RWPE1 (cell line): Measurements from ENCODE around the gene HTR3E.

Source experiments
- CTCF ChIA-PET: fragments of 350-600 bp; sonication (Branson Sonifier 250); formaldehyde crosslinking; extraction: SDS; loops from one replicate; lab custom pipeline; 2021; lab: Yijun Ruan, JAX
- POLR2A ChIA-PET: fragments of 400-600 bp; formaldehyde crosslinking; extraction: SDS; loops from one replicate; lab custom pipeline; 2020; ENCODE audit warnings: antibody characterized with exemption; ENCODE audit not compliant: low non-redundant PET; lab: Yijun Ruan, JAX
- DNase-seq: peaks from one replicate; pipeline ENCODE4 v3.0.0; 2012; ENCODE audit warnings: low spot score
- H3K27ac ChIP-seq: fragments of 450-650 bp; 2 replicates; pipeline ENCODE4 v1.5.1; 2017
- CTCF ChIP-seq: fragments of 450-650 bp; conservative IDR thresholded peaks from 2 replicates; pipeline ENCODE4 v1.5.1; 2017; ENCODE audit warnings: low read depth, mild to moderate bottlenecking

HTR3E gene

DNA sequence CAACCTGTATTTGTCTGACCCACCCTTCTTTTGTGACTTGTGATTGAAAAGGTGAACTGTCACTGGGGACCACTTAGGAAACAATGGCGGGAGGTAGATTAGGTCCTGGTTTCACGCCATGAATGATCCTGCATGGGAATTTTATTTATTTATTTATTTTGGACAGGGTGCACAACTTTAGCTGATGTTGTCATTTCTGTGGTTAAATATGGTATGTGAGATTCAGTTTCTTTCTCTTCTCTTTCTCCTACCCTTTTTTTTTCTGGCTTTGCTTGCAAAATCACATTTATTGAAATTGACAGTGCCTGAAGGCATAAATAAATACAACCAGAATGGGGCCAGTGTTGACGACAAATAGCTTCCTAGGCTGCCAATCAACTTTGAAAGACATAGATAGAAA lies 18.0 kb upstream of the HTR3E start:
- no peak for TF ChIP-seq CTCF
- no peak overlapping the region for H3K27ac ChIP-seq
- DNase-seq = no peak
- ChIA-PET CTCF (interaction anchor here (0.7 kb wide), 1 partner anchor 91 kb away, joined by 4 read pairs; no protein-coding TSS in a partner anchor), POLR2A (no interaction called here)

DNA sequence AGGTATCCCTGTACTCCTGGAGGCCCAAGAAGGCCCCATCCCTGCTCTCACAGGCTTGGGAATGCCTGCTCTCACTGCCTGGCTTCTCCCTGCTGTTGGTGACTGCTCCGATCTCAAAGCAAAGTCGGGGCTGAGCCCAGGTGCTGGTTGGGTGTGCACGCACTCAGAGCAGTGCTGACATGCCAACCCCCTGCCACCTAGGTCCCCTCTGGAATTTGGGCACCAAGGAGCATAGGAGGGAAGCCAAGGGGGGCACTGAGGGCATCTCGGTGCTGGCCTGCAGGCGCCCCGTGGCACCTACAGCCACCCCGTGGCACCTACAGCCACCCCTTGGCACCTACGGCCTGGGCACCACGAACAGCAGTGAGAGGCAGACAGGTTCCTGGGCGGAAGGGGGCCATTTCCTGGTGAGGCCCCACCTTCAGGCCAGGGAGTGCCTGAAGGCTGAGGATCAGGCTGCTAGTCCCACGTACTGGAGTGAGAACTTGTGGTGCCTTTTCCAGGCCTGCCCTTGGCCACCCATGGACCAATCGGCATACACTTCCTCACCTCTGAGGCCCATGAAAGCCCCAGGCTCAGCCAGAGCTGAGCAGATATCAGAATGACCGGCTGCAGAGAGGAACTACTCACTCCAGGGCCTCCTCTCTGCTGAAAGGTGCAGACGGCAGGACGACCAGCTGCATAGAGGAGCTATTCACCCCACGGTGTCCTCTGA lies 15.6 kb upstream of the HTR3E start:
- no peak for DNase-seq
- no peak for TF ChIP-seq CTCF
- CTCF ChIA-PET = interaction anchor here (0.6 kb wide), 1 partner anchor 300 kb away, joined by 3 read pairs; no protein-coding TSS in a partner anchor
- no peak overlapping the region for H3K27ac ChIP-seq
- POLR2A ChIA-PET = no interaction called here

DNA sequence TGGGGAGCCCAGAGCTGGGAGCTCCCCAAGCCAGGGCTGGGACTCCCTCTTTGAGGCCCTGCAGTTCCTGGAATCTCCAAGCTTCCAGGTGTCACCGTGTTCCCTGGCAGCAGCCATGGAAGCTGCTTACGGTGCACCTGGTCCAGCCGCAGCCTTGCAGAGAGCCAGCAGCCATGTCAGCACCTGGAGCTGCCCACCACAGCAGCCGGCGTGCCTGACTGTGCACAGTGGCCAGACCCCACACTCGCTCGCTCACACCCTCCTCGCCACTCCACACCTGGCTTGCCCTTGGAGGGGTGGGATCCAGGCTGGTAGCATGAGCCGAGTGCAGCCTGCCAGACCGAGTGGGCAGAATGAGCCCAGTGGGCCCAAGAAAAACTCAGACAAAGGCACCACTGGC lies 14.8 kb upstream of the HTR3E start:
- CTCF ChIA-PET = interaction anchor here (0.6 kb wide), 1 partner anchor 300 kb away, joined by 3 read pairs; no protein-coding TSS in a partner anchor
- POLR2A ChIA-PET = no interaction called here
- no peak for DNase-seq
- no peak overlapping the region for H3K27ac ChIP-seq
- TF ChIP-seq CTCF = no peak

- TF ChIP-seq CTCF = no peak
- POLR2A ChIA-PET = no interaction called here
- no peak for DNase-seq
- CTCF ChIA-PET = no interaction called here
- no peak overlapping the region for H3K27ac ChIP-seq
Measured at GRCh38 chr3:184082465-184082864, 14.4 kb upstream of the HTR3E start.

DNA sequence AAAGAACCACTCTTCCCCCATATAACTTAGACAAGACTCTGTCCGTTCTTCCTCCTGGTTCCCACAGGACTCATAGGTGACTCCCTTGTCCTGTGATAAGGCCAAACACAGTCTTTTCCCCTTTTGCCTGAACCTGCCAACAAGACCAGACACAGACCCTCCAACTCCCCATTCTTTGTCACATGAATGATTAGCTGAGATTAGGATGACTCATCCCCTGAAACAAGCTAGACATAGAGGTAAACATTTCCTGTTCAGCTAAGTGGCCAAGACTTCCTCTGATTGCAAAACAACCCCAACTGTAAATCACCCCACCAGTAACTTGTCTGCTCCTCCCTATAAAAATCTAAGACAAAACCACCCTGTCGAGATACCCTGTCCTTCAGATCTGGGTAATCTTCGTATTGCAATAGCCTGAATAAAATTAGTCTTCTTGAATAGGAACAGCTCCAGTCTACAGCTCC lies 11.4 kb upstream of the HTR3E start:
- CTCF ChIA-PET = interaction anchor here (0.6 kb wide), 2 partner anchors 73 to 477 kb away, joined by 3 to 4 read pairs; no protein-coding TSS in a partner anchor
- peak; percentile 75 for DNase-seq
- POLR2A ChIA-PET = no interaction called here
- H3K27ac ChIP-seq = no peak overlapping the region
- TF ChIP-seq CTCF = no peak

DNA sequence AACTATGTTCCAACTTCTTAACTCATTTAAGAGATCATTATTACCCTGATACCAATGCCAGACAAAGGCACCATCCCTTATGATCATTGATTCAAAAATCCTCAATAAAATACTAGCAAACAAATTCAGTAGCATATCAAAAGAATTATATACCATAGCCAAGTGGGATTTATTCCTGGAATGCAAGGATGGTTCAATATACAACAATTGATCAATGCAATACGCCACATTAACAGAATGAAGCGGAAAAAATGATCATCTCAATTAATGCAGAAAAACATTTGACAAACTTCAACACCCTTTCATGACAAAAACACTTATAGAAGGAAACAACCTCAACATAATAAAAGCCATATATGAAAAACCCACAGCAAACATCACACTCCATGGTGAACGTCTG lies 4.7 kb upstream of the HTR3E start:
- POLR2A ChIA-PET = no interaction called here
- CTCF ChIA-PET = interaction anchor here (0.5 kb wide), 1 partner anchor 197 kb away, joined by 6 read pairs; no protein-coding TSS in a partner anchor
- no peak for DNase-seq
- H3K27ac ChIP-seq = no peak overlapping the region
- no peak for TF ChIP-seq CTCF
